ENCODE data around the gene WWOX. TPM values are rescaled to one million over a fixed set of nuclear protein-coding genes. Genes with fewer than 3 reads are reported as not detected.

The WWOX gene
- total and polyA plus RNA-seq, 2 of the 13 experiments (the other 11 are each of a cell fraction or from before 2014, with no cell fraction given) = 9.1 to 37.4 TPM

- TF ChIP-seq, protein P1, sequence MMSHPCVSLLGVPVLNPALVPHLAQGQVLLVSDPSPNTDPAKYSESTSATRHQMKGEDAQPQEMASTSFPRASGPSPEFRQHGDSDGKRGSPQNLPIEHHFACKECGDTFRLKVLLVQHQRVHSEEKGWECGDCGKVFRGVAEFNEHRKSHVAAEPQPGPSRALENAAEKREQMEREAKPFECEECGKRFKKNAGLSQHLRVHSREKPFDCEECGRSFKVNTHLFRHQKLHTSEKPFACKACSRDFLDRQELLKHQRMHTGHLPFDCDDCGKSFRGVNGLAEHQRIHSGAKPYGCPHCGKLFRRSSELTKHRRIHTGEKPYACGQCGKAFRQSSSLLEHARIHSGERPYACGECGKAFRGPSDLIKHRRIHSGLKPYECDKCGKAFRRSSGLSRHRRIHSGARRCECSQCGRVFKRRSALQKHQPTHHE (CRISPR knock-in tag; IDR thresholded peaks at IDR 0.05; ENCODE audit: borderline replicate concordance) = no peak
Measured at GRCh38 chr16:78254841-78255240, 155.4 kb downstream of the WWOX start (continued).

- Histone ChIP-seq H3K9me3 (ENCODE audit: low read length) (no peaks in the 10 kb centered on the region), H3K27ac (ENCODE audit: extremely low read length, insufficient read depth, low read length) (no peak overlapping the region), H3K79me2 (ENCODE audit: insufficient read depth, low read length) (no peaks in the 10 kb centered on the region), H3K4me3 (replicated peaks in 1 of 3; ENCODE audit: insufficient read depth in 1 of 3, low read depth in 2 of 3, low read length in 3 of 3) (no peak overlapping the region), H3K4me1 (ENCODE audit: insufficient read depth, low read length) (peaks cover 48% of the 10 kb centered on the region), H3K4me2 (ENCODE audit: low read depth, low read length) (no peak overlapping the region), H3K9ac (ENCODE audit: insufficient read depth, low read depth, low read length) (no peak overlapping the region), H4K20me1 (ENCODE audit: insufficient read depth, low read length) (no peaks in the 10 kb centered on the region), H2AFZ (ENCODE audit: low read length) (no peak overlapping the region), H3K36me3 (replicated peaks in 1 of 2; ENCODE audit: control insufficient read depth in 1 of 2, insufficient read depth in 2 of 2, low read length in 2 of 2) (no peaks in the 10 kb centered on the region), H3K27me3 (ENCODE audit: control insufficient read depth in 1 of 2, insufficient read depth in 2 of 2, low read length in 2 of 2) (no peaks in the 10 kb centered on the region)
- DNase-seq (ENCODE audit: low spot score) = peak; percentile 37
- 46% methylated on average over 7 of the region's 7 CpGs for WGBS (ENCODE audit: low lambda C conversion rate)
- intact Hi-C loops (cut with micrococcal nuclease; ENCODE audit: unreplicated experiment) (loop anchor here (10.0 kb wide), 1 partner anchor 118 kb away; no protein-coding TSS in a partner anchor), in situ Hi-C loops (cut with HindIII; ENCODE audit: extremely low pct_ligation_motif_present, low pct_unique_long_range_greater_than_20kb) (no loop called here)
- peak; percentile 64 for FAIRE-seq
- POLR2A ChIA-PET = interaction anchor here (0.7 kb wide), 1 partner anchor 36 kb away, joined by 3 read pairs; no protein-coding TSS in a partner anchor
- CTCF ChIA-PET (ENCODE audit: low intra/inter-chr PET ratio, low total read pairs) = no interaction called here
- BruUV-seq (replicated peaks) = no TSS peak
- peak; percentile 70 for ATAC-seq
- TF ChIP-seq SP1 (IDR thresholded peaks at IDR 0.05) (no peak), SP1 (CRISPR knock-in tag; IDR thresholded peaks at IDR 0.05) (no peak), TCF7 (IDR thresholded peaks at IDR 0.05; ENCODE audit: low read depth) (no peak), ZNF550 (CRISPR knock-in tag; IDR thresholded peaks at IDR 0.05; ENCODE audit: borderline replicate concordance) (no peak), FOXA3 (CRISPR knock-in tag; IDR thresholded peaks at IDR 0.05) (0 out of 2 replicates have a peak, but pooled peaks have one; percentile 5), TEF (CRISPR knock-in tag; IDR thresholded peaks at IDR 0.05) (no peak), ZMYM3 (CRISPR knock-in tag; IDR thresholded peaks at IDR 0.05) (peak; percentile 85), ZBTB20 (CRISPR knock-in tag; IDR thresholded peaks at IDR 0.05; ENCODE audit: borderline replicate concordance, low read depth) (peak; percentile 28; the same call in 1 of the 2 replicates), BCL6 (CRISPR knock-in tag; IDR thresholded peaks at IDR 0.05) (0 out of 2 replicates have a peak, but pooled peaks have one; percentile 5), PBX2 (CRISPR knock-in tag; IDR thresholded peaks at IDR 0.05) (0 out of 2 replicates have a peak, but pooled peaks have one; percentile 17), ZNF3 (CRISPR knock-in tag; IDR thresholded peaks at IDR 0.05) (peak; percentile 84), POLR2A (IDR thresholded peaks at IDR 0.05; ENCODE audit: insufficient read depth in 1 of 2, low read depth in 2 of 2, low read length in 2 of 2) (no peak), PITX1 (CRISPR knock-in tag; IDR thresholded peaks at IDR 0.05) (0 out of 2 replicates have a peak, but pooled peaks have one; percentile 56), KLF9 (CRISPR knock-in tag; IDR thresholded peaks at IDR 0.05; ENCODE audit: low read depth) (no peak)
- TF ChIP-seq, protein P2, sequence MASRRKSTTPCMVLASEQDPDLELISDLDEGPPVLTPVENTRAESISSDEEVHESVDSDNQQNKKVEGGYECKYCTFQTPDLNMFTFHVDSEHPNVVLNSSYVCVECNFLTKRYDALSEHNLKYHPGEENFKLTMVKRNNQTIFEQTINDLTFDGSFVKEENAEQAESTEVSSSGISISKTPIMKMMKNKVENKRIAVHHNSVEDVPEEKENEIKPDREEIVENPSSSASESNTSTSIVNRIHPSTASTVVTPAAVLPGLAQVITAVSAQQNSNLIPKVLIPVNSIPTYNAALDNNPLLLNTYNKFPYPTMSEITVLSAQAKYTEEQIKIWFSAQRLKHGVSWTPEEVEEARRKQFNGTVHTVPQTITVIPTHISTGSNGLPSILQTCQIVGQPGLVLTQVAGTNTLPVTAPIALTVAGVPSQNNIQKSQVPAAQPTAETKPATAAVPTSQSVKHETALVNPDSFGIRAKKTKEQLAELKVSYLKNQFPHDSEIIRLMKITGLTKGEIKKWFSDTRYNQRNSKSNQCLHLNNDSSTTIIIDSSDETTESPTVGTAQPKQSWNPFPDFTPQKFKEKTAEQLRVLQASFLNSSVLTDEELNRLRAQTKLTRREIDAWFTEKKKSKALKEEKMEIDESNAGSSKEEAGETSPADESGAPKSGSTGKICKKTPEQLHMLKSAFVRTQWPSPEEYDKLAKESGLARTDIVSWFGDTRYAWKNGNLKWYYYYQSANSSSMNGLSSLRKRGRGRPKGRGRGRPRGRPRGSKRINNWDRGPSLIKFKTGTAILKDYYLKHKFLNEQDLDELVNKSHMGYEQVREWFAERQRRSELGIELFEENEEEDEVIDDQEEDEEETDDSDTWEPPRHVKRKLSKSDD (CRISPR knock-in tag; IDR thresholded peaks at IDR 0.05; ENCODE audit: low read depth) = 0 out of 2 replicates have a peak, but pooled peaks have one; percentile 34
- TF ChIP-seq, protein P3, sequence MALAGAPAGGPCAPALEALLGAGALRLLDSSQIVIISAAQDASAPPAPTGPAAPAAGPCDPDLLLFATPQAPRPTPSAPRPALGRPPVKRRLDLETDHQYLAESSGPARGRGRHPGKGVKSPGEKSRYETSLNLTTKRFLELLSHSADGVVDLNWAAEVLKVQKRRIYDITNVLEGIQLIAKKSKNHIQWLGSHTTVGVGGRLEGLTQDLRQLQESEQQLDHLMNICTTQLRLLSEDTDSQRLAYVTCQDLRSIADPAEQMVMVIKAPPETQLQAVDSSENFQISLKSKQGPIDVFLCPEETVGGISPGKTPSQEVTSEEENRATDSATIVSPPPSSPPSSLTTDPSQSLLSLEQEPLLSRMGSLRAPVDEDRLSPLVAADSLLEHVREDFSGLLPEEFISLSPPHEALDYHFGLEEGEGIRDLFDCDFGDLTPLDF (CRISPR knock-in tag; IDR thresholded peaks at IDR 0.05) = no peak
Measured at GRCh38 chr16:78256686-78257375, 157.4 kb downstream of the WWOX start.
